ENCODE measurements around the gene NAV1. TPM values are rescaled to one million over a fixed set of nuclear protein-coding genes. Genes with fewer than 3 reads are reported as not detected.
A peak's percentile ranks its signal among the peaks of the same experiment; 100 is the strongest.
"Not testable (repeated sequence)": the region's sequence is repeated elsewhere in the genome, so short reads cannot be mapped to it uniquely, and the experiment has no call there.

Gene NAV1
- total RNA-seq, 1 donor: 37.6 TPM

DNA sequence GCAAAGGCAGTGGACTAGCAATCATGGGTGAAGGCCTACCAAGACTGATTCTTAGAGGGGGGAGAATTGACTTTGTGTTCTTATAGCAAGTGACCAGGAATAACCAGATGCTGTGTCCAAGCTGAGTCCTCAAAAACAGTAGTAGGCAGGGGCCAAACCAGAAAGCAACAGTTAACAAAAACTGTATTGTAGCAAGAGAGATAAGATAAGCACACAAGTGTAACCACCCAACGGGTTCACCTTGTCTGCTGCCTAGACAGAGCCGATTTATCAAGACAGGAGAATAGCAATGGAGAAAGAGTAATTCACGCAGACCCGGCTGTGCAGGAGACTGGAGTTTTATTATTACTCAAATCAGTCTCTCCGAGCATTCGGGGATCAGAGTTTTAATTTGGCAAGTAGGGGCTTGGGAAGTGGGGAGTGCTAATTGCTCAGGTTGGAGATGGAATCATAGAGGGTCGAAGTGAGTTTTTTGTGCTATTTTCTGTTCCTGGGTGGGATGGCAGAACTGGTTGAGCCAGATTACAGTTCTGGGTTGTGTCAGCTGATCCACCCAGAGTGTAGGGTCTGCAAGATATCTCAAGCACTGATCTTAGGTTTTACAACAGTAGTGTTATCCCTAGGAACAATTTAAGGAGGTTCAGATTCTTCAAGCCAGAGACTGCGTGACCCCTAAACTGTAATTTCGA lies 23.7 kb upstream of the NAV1 start:
- H3K4me3 ChIP-seq (ENCODE audit: low read depth, low read length): no peak overlapping the region
- TF ChIP-seq CTCF (IDR thresholded peaks at IDR 0.05; ENCODE audit: insufficient read depth, low read depth, low read length): no peak

DNA sequence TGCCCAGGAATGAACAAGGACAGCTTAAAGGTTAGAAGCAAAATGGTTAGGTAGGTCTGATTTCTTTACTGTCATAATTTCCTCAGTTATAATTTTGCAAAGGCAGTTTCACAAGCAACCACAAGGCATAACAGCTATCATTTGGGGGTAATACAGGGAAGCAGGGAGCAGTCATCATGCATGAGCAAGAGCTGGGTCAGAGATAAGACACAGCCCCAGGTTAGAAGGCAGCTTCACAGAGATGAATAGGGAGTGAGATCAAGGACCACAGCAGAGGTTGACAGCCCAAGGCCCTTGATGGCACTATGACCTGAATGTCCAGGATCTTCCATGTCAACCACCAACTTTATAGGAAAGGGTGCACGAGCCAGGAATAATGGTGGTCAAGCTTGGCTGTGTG lies 23.0 kb upstream of the NAV1 start:
- TF ChIP-seq CTCF (IDR thresholded peaks at IDR 0.05; ENCODE audit: insufficient read depth, low read depth, low read length): no peak

More for the DNA sequence above, 23.7 kb upstream of the NAV1 start:
- no peak for DNase-seq (ENCODE audit: low read depth)

GRCh38 chr1:201516511-201517127 lies 22.3 kb upstream of the NAV1 start:
- H3K4me3 ChIP-seq (ENCODE audit: low read depth, low read length): no peak overlapping the region
- no peak for TF ChIP-seq CTCF (IDR thresholded peaks at IDR 0.05; ENCODE audit: insufficient read depth, low read depth, low read length)
- no peak for DNase-seq (ENCODE audit: low read depth)

More for the DNA sequence above, 23.0 kb upstream of the NAV1 start:
- DNase-seq (ENCODE audit: low read depth): no peak
- H3K4me3 ChIP-seq (ENCODE audit: low read depth, low read length): no peak overlapping the region

DNA sequence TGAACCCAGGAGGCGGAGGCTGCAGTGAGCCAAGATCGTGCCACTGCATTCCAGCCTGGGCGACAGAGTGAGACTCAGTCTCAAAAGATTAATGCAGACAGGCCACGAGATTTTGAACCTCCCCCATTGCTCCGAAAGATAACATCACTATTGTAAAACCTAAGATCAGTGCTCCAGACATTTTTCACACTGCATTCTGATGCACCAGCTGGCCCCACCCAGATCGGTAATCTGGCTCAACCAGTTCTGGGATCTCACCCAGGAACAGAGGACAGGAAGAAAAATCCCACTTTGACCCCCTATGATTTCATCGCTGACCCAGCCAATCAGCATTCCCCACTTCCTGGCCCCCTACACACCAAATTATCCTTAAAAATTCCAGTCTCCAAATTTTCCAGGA lies 21.3 kb upstream of the NAV1 start:
- H3K4me3 ChIP-seq (ENCODE audit: low read depth, low read length): no peak overlapping the region
- peak; percentile 48 for DNase-seq (ENCODE audit: low read depth)
- TF ChIP-seq CTCF (IDR thresholded peaks at IDR 0.05; ENCODE audit: insufficient read depth, low read depth, low read length): no peak

- DNase-seq (ENCODE audit: low read depth): no peak
- TF ChIP-seq CTCF (IDR thresholded peaks at IDR 0.05; ENCODE audit: insufficient read depth, low read depth, low read length): no peak
- H3K4me3 ChIP-seq (ENCODE audit: low read depth, low read length): no peak overlapping the region
These were observed 20.9 kb upstream of the NAV1 start for GRCh38 chr1:201518071-201518470.

DNA sequence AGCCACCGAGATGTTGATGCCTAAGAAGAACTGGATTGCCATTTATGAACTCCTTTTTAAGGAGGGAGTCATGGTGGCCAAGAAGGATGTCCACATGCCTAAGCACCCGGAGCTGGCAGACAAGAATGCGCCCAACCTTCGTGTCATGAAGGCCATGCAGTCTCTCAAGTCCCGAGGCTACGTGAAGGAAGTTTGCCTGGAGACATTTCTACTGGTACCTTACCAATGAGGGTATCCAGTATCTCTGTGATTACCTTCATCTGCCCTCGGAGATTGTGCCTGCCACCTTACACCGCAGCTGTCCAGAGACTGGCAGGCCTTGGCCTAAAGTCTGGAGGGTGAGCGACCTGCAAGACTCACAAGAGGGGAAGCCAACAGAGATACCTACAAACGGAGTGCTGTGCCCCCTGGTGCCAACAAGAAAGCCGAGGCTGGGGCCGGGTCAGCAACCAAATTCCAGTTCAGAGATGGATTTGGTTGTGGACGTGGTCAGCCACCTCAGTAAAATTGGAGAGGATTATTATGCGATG lies 18.8 kb upstream of the NAV1 start:
- H3K4me3 ChIP-seq (ENCODE audit: low read depth, low read length); DNase-seq (ENCODE audit: low read depth): not testable (repeated sequence)

- no peak overlapping the region for H3K4me3 ChIP-seq (ENCODE audit: low read depth, low read length)
- DNase-seq (ENCODE audit: low read depth): peak; percentile 41
- no peak for TF ChIP-seq CTCF (IDR thresholded peaks at IDR 0.05; ENCODE audit: insufficient read depth, low read depth, low read length)
These were observed 13.6 kb upstream of the NAV1 start for GRCh38 chr1:201525193-201525778.
